ENCODE data around the gene NIM1K.
"Not testable (repeated sequence)": the region's sequence is repeated elsewhere in the genome, so short reads cannot be mapped to it uniquely, and the experiment has no call there.

Gene NIM1K

GRCh38 chr5:43315682-43316081, 123.7 kb downstream of the NIM1K start:
- no peak for DNase-seq

- DNase-seq = no peak
These were observed 124.4 kb downstream of the NIM1K start for GRCh38 chr5:43316421-43316820.

GRCh38 chr5:43320846-43321245, 128.8 kb downstream of the NIM1K start:
- no peak for DNase-seq

GRCh38 chr5:43323488-43323887, 131.5 kb downstream of the NIM1K start:
- DNase-seq = not testable (repeated sequence)

- not testable (repeated sequence) for DNase-seq
These were observed 133.6 kb downstream of the NIM1K start for GRCh38 chr5:43325624-43326023.
